Astrocyte (in vitro differentiated cells and primary cell): ENCODE measurements around the gene EDA.

Experiments used
- EZH2 ChIP-seq: IDR thresholded peaks from 2 replicates; pipeline ENCODE4 v1.6.1; 2012; ENCODE audit warnings: mild to moderate bottlenecking, low read length, inconsistent platforms; ENCODE audit not compliant: insufficient read depth
- TF ChIP-seq, protein P1 (sequence below): IDR thresholded peaks from 2 replicates; pipeline ENCODE4 v1.5.1; 2011; ENCODE audit warnings: low read depth, mild to moderate bottlenecking, inconsistent platforms, low read length, moderate library complexity; ENCODE audit not compliant: insufficient read depth

DNA sequence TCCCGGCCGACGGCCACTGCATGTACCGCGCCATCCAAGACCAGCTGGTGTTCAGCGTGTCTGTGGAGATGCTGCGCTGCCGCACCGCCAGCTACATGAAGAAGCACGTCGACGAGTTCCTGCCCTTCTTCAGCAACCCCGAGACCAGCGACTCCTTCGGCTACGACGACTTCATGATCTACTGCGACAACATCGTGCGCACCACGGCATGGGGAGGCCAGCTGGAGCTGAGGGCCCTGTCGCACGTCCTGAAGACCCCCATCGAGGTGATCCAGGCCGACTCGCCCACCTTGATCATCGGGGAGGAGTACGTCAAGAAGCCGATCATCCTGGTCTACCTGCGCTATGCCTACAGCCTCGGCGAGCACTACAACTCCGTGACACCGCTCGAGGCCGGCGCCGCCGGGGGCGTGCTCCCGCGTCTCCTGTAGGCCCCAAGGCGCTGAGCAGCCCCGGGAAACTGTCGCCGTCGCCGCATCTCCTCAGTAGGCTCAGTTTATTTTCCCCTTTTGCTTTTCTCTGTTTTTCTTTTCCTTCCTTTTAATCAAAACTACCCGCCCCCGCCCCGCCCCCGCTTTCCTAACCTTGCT, 447.1 kb downstream of the EDA start:
- TF ChIP-seq, protein P1, sequence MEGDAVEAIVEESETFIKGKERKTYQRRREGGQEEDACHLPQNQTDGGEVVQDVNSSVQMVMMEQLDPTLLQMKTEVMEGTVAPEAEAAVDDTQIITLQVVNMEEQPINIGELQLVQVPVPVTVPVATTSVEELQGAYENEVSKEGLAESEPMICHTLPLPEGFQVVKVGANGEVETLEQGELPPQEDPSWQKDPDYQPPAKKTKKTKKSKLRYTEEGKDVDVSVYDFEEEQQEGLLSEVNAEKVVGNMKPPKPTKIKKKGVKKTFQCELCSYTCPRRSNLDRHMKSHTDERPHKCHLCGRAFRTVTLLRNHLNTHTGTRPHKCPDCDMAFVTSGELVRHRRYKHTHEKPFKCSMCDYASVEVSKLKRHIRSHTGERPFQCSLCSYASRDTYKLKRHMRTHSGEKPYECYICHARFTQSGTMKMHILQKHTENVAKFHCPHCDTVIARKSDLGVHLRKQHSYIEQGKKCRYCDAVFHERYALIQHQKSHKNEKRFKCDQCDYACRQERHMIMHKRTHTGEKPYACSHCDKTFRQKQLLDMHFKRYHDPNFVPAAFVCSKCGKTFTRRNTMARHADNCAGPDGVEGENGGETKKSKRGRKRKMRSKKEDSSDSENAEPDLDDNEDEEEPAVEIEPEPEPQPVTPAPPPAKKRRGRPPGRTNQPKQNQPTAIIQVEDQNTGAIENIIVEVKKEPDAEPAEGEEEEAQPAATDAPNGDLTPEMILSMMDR, result no peak
- TF ChIP-seq EZH2, result no peak
